ENCODE results near the gene SAMHD1. TPM values are rescaled to one million over a fixed set of nuclear protein-coding genes. Genes with fewer than 3 reads are reported as not detected.

Gene SAMHD1
- total RNA-seq, 1 donor from 2014 or later: 293 TPM

DNA sequence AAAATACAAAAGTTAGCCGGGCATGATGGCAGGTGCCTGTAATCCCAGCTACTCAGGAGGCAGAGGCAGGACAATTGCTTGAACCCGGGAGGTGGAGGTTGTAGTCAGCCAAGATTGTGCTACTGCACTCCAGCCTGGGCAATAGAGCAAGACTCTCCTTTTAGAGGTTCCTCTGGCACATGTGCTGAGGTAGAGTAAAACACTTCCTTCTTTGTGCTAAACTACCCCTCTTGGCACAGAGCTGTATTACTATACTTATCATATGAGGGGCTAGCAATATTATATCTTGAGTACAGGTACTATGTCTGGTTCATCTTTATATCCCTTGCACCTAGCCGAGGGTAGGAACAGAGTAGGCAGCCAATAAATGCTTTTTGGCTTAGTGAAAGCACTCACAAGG, 40.2 kb upstream of the SAMHD1 start:
- peaks cover 8% of the 10 kb centered on the region for H3K9me3 ChIP-seq
- TF ChIP-seq, protein P1, sequence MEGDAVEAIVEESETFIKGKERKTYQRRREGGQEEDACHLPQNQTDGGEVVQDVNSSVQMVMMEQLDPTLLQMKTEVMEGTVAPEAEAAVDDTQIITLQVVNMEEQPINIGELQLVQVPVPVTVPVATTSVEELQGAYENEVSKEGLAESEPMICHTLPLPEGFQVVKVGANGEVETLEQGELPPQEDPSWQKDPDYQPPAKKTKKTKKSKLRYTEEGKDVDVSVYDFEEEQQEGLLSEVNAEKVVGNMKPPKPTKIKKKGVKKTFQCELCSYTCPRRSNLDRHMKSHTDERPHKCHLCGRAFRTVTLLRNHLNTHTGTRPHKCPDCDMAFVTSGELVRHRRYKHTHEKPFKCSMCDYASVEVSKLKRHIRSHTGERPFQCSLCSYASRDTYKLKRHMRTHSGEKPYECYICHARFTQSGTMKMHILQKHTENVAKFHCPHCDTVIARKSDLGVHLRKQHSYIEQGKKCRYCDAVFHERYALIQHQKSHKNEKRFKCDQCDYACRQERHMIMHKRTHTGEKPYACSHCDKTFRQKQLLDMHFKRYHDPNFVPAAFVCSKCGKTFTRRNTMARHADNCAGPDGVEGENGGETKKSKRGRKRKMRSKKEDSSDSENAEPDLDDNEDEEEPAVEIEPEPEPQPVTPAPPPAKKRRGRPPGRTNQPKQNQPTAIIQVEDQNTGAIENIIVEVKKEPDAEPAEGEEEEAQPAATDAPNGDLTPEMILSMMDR (IDR thresholded peaks at IDR 0.05): no peak
- H3K4me3 ChIP-seq: no peak overlapping the region
- H3K27ac ChIP-seq: no peak overlapping the region
- H3K36me3 ChIP-seq: no peaks in the 10 kb centered on the region
- intact Hi-C loops (cut with DNase I): no loop called here
- DNase-seq: no peak
- ATAC-seq: no peak
- no peaks in the 10 kb centered on the region for H3K27me3 ChIP-seq (ENCODE audit: low read depth)
- H3K4me1 ChIP-seq: peaks cover 6% of the 10 kb centered on the region

DNA sequence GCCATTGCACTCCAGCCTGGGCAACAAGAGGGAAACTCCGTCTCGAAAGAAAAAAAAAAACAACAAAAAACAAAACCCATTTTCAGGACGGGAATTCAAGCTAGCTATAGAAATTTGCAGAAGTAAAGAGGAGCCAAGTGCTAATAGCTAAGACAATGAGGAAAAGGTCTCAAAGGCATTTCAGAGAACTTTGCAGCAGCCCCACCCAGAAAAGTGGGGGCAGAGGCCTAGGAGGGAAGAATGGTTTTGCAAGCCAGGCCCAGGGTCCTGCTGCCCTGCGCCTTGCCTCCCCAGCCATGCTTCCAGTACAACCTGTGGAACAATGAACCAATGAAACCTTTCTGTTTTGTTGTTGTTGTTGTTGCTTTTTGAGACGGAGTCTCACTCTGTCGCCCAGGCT, 38.3 kb upstream of the SAMHD1 start:
- peaks cover 6% of the 10 kb centered on the region for H3K4me1 ChIP-seq
- TF ChIP-seq, protein P1 (IDR thresholded peaks at IDR 0.05): no peak
- peak; percentile 65 for DNase-seq
- H3K9me3 ChIP-seq: peaks cover 8% of the 10 kb centered on the region
- no peaks in the 10 kb centered on the region for H3K27me3 ChIP-seq (ENCODE audit: low read depth)
- peak overlapping the region; percentile 65 for H3K27ac ChIP-seq
- ATAC-seq: peak; percentile 68 to 86
- H3K36me3 ChIP-seq: no peaks in the 10 kb centered on the region
- intact Hi-C loops (cut with DNase I): no loop called here
- peak overlapping the region; percentile 19 for H3K4me3 ChIP-seq

DNA sequence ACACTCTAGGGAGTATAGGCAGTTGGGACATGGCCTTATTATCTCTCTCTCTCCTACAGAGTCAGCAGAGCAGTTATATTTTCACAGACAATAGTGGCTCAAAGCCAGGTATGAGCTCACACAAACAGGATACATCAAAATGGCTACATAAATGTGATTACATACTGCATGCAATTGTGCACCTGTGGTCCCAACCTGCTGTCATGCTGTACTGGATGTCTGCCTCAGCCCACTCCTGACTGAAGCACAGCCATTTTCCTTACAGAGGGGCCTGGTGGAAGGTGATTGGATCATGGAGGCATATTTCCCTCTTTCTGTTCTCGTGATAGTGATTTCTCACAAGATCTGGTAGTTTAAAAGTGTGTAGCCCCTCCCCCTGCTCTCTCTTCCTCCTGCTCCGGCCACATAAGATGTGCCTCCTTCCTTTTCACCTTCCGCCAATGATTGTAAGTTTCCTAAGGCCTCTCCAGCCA, 37.0 kb upstream of the SAMHD1 start:
- Histone ChIP-seq H3K9me3 (peaks cover 8% of the 10 kb centered on the region), H3K4me3 (no peak overlapping the region), H3K27ac (no peak overlapping the region), H3K4me1 (peaks cover 6% of the 10 kb centered on the region), H3K27me3 (ENCODE audit: low read depth) (no peaks in the 10 kb centered on the region), H3K36me3 (no peaks in the 10 kb centered on the region)
- DNase-seq (no peak), ATAC-seq (peak; percentile 57 to 74)
- TF ChIP-seq, protein P1 (IDR thresholded peaks at IDR 0.05): no peak
- intact Hi-C loops (cut with DNase I): no loop called here

DNA sequence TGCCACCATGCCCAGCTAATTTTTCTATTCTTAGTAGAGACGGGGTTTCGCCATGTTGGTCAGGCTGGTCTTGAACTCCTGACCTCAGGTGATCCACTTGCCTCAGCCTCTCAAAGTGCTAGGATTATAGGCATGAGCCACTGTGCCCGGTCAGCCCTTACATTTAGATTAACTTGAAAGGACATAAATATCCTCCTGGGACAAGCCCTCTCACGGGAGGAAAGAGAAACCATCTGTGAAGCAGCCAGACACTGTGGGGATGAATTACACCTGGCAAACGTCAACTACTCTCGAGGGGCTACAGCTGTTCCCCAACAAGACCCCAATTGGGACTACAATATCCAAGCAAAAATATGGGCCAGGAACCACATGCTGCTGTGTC, 32.7 kb upstream of the SAMHD1 start:
- Histone ChIP-seq H3K4me3 (no peak overlapping the region), H3K27ac (no peak overlapping the region), H3K4me1 (peaks cover 6% of the 10 kb centered on the region), H3K9me3 (no peaks in the 10 kb centered on the region), H3K27me3 (ENCODE audit: low read depth) (no peaks in the 10 kb centered on the region), H3K36me3 (no peaks in the 10 kb centered on the region)
- TF ChIP-seq, protein P1 (IDR thresholded peaks at IDR 0.05): no peak
- no peak for ATAC-seq
- intact Hi-C loops (cut with DNase I): no loop called here
- no peak for DNase-seq

DNA sequence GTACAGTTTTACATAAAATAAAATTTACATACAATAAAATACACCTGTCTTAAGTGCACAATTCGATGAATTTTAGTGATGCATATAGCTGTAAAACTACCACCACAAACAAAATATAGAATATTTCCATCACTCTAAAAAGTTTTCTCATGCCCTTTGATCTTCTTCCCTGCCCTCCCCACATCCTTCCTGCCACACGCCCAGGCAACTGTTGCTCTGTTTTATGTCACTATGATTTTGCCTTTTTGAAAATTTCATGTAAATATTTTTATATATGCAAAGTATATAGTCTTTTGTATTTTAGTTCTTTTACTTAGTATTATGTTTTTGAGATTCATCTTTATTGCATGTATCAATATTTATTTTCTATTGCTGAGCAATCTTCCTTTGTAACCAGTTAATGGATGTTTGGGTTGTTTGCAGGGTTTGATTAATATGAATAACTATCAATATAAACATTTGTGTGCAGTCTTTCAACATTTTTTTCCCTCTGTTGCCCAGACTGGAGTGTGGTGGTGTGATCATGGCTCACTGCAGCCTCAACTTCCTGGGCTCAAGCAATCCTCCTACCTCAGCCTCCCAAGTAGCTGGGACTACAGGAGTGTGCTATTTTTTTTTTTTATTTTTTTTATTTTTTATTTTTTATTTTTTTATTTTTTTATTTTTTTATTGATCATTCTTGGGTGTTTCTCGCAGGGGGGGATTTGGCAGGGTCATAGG, 23.8 kb upstream of the SAMHD1 start:
- TF ChIP-seq, protein P1 (IDR thresholded peaks at IDR 0.05): no peak

More for the DNA sequence above, 23.8 kb upstream of the SAMHD1 start:
- Histone ChIP-seq H3K27me3 (ENCODE audit: low read depth) (no peaks in the 10 kb centered on the region), H3K36me3 (no peaks in the 10 kb centered on the region), H3K4me3 (no peak overlapping the region), H3K9me3 (no peaks in the 10 kb centered on the region), H3K4me1 (no peaks in the 10 kb centered on the region), H3K27ac (no peak overlapping the region)
- DNase-seq: no peak
- intact Hi-C loops (cut with DNase I): no loop called here
- peak in 1 of 2 donors; percentile 29 for ATAC-seq
